OCI-LY3 (cell line): ENCODE measurements around the gene NR1D2.

Experiments used
- CTCF ChIP-seq: fragments of 200-600, 300-600 bp; sonication (generic); IDR thresholded peaks from 2 replicates; pipeline ENCODE4 v1.5.1; 2014; ENCODE audit warnings: antibody characterized with exemption, low read length, low read depth
- EZH2phosphoT487 ChIP-seq: fragments of 200-600 bp; shearing (Covaris generic); IDR thresholded peaks from 2 replicates; pipeline ENCODE4 v1.6.1; 2018; ENCODE audit warnings: antibody characterized with exemption, mixed run types, low read depth

- TF ChIP-seq CTCF (no peak), EZH2phosphoT487 (no peak)
These were observed 26.6 kb downstream of the NR1D2 start for GRCh38 chr3:23971684-23972083.
